H1 (cell line): ENCODE data around the gene BRPF3. TPM values are rescaled to one million over a fixed set of nuclear protein-coding genes. Genes with fewer than 3 reads are reported as not detected.

Experiments
- CTCF ChIA-PET: fragments of 300-600 bp; sonication (Branson Sonifier 250); formaldehyde crosslinking; loops from one replicate; lab custom pipeline; 2021; ENCODE audit not compliant: partially characterized antibody; lab: Charles Lee
- POLR2A ChIA-PET: fragments of 300-600 bp; sonication (Branson Sonifier 250); formaldehyde crosslinking; loops from one replicate; lab custom pipeline; 2021; ENCODE audit warnings: inconsistent platforms; ENCODE audit not compliant: partially characterized antibody; lab: Charles Lee
- DNase-seq, 2 experiments: peaks; one replicate each; pipeline versions ENCODE4 v3.0.0 to v3.0.0-alpha.2; 2010 to 2022; ENCODE audit warnings: low spot score in 2 of 2, low read depth in 1 of 2, mixed read lengths in 1 of 2
- FAIRE-seq: peaks from 2 replicates; lab custom pipeline; 2011; peaks lifted over from hg19 to GRCh38; lab: Jason Lieb, UNC
- H2AFZ ChIP-seq: 2 replicates; pipeline ENCODE4 v1.8.1; 2012; ENCODE audit warnings: low read length, inconsistent platforms
- H2AK5ac ChIP-seq: 2 replicates; pipeline ENCODE4 v1.6.1; 2013; ENCODE audit warnings: low read depth, low read length
- H2BK120ac ChIP-seq: replicated peaks from 2 replicates; pipeline ENCODE3; 2013; ENCODE audit warnings: low read depth, low read length, inconsistent platforms
- H2BK12ac ChIP-seq: 2 replicates; pipeline ENCODE4 v1.6.1; 2013; ENCODE audit warnings: low read depth, low read length
- H2BK15ac ChIP-seq: 2 replicates; pipeline ENCODE4 v1.6.1; 2013; ENCODE audit warnings: low read length
- H2BK20ac ChIP-seq: 2 replicates; pipeline ENCODE4 v1.6.1; 2013; ENCODE audit warnings: low read length
- H2BK5ac ChIP-seq: 2 replicates; pipeline ENCODE4 v1.6.1; 2013; ENCODE audit warnings: low read depth, low read length
- H3K14ac ChIP-seq: 2 replicates; pipeline ENCODE4 v1.6.1; 2013; ENCODE audit warnings: inconsistent platforms; ENCODE audit not compliant: insufficient read length
- H3K18ac ChIP-seq: 2 replicates; pipeline ENCODE4 v1.6.1; 2013; ENCODE audit warnings: low read length; ENCODE audit errors: extremely low read depth
- H3K23ac ChIP-seq: 2 replicates; pipeline ENCODE4 v1.6.1; 2013; ENCODE audit warnings: inconsistent platforms; ENCODE audit not compliant: insufficient read length
- H3K23me2 ChIP-seq: 2 replicates; pipeline ENCODE4 v1.6.1; 2013; ENCODE audit warnings: low read depth, low read length
- H3K27ac ChIP-seq: 2 replicates; pipeline ENCODE4 v1.6.1; 2011; ENCODE audit warnings: low read depth, low read length, inconsistent platforms
- H3K27me3 ChIP-seq, 4 experiments: replicated peaks in 1 of 4; 1 replicate in 1 of 4; 2 replicates in 3 of 4; pipeline versions ENCODE4 v1.6.1 to v1.8.1; 2011 to 2013; ENCODE audit warnings: low read length in 3 of 4, mild to moderate bottlenecking in 3 of 4, inconsistent platforms in 2 of 4, mixed read lengths in 2 of 4, moderate library complexity in 1 of 4; ENCODE audit not compliant: control insufficient read depth in 3 of 4, insufficient read depth in 3 of 4; ENCODE audit errors: extremely low read depth in 1 of 4
- H3K36me3 ChIP-seq, 4 experiments: 2 replicates each; pipeline versions ENCODE4 v1.6.1 to v1.8.1; 2011 to 2013; ENCODE audit warnings: mild to moderate bottlenecking in 4 of 4, low read length in 3 of 4, moderate library complexity in 2 of 4, control low read depth in 1 of 4, inconsistent platforms in 1 of 4; ENCODE audit not compliant: insufficient read depth in 4 of 4, control insufficient read depth in 2 of 4
- H3K4ac ChIP-seq: replicated peaks from 2 replicates; pipeline ENCODE3; 2013; ENCODE audit warnings: low read length, low read depth, mixed read lengths, inconsistent platforms; ENCODE audit not compliant: insufficient read length
- H3K4me1 ChIP-seq, 4 experiments: replicated peaks in 1 of 4; 1 replicate in 1 of 4; 2 replicates in 3 of 4; pipeline versions ENCODE4 v1.6.1 to v1.8.1; 2011 to 2013; ENCODE audit warnings: low read length in 3 of 4, inconsistent platforms in 2 of 4, mixed read lengths in 1 of 4; ENCODE audit not compliant: insufficient read depth in 4 of 4, control insufficient read depth in 3 of 4
- H3K4me2 ChIP-seq, 2 experiments: 2 replicates each; pipeline versions ENCODE4 v1.6.1 to v1.8.1; 2011 to 2013; ENCODE audit warnings: low read depth in 2 of 2, low read length in 2 of 2, control low read depth in 1 of 2, inconsistent platforms in 1 of 2, mild to moderate bottlenecking in 1 of 2; ENCODE audit not compliant: insufficient read depth in 1 of 2
- H3K4me3 ChIP-seq, 4 experiments: fragments of 200-600, 300-600 bp in 1 of 4; sonication (generic), shearing (Covaris generic), sonication (Bioruptor Twin) in 1 of 4; 2 replicates each; pipeline versions ENCODE4 v1.5.1 to v1.8.1; 2011 to 2016; ENCODE audit warnings: low read length in 4 of 4, low read depth in 3 of 4, control low read depth in 2 of 4, inconsistent platforms in 2 of 4, mild to moderate bottlenecking in 2 of 4, mixed read lengths in 1 of 4, moderate library complexity in 1 of 4; ENCODE audit not compliant: insufficient read depth in 2 of 4; ENCODE audit errors: extremely low read depth in 1 of 4
- H3K56ac ChIP-seq: replicated peaks from 2 replicates; pipeline ENCODE3; 2013; ENCODE audit warnings: low read depth, mild to moderate bottlenecking, mixed read lengths, low read length, inconsistent platforms; ENCODE audit not compliant: insufficient read length
- H3K79me1 ChIP-seq: 2 replicates; pipeline ENCODE4 v1.6.1; 2013; ENCODE audit warnings: low read depth, low read length, control low read depth
- H3K79me2 ChIP-seq, 2 experiments: 2 replicates each; pipeline versions ENCODE4 v1.6.1 to v1.8.1; 2012 to 2013; ENCODE audit warnings: low read length in 2 of 2, mild to moderate bottlenecking in 2 of 2, inconsistent platforms in 1 of 2; ENCODE audit not compliant: insufficient read depth in 2 of 2, control insufficient read depth in 1 of 2
- H3K9ac ChIP-seq, 4 experiments: replicated peaks in 1 of 4; 1 replicate in 1 of 4; 2 replicates in 3 of 4; pipeline versions ENCODE4 v1.6.1 to v1.8.1; 2011 to 2013; ENCODE audit warnings: low read depth in 3 of 4, low read length in 3 of 4, control low read depth in 2 of 4, mild to moderate bottlenecking in 2 of 4, moderate library complexity in 2 of 4, inconsistent platforms in 1 of 4; ENCODE audit errors: extremely low read depth in 1 of 4
- H3K9me3 ChIP-seq, 2 experiments: 2 replicates each; pipeline versions ENCODE4 v1.6.1 to v1.8.1; 2012 to 2013; ENCODE audit warnings: mild to moderate bottlenecking in 2 of 2, moderate library complexity in 2 of 2, control low read depth in 1 of 2, inconsistent platforms in 1 of 2, low read depth in 1 of 2, low read length in 1 of 2, mixed read lengths in 1 of 2; ENCODE audit not compliant: insufficient read depth in 2 of 2
- H4K20me1 ChIP-seq, 2 experiments: replicated peaks in 1 of 2; 2 replicates each; pipeline versions ENCODE3 to v1.8.1; 2011 to 2013; ENCODE audit warnings: inconsistent platforms in 2 of 2, low read length in 2 of 2, mild to moderate bottlenecking in 1 of 2; ENCODE audit not compliant: insufficient read depth in 2 of 2, control insufficient read depth in 1 of 2
- H4K5ac ChIP-seq: 2 replicates; pipeline ENCODE4 v1.6.1; 2013; ENCODE audit warnings: low read length, low read depth, mixed read lengths, inconsistent platforms; ENCODE audit not compliant: insufficient read length
- H4K8ac ChIP-seq: 2 replicates; pipeline ENCODE4 v1.8.0; 2013; ENCODE audit warnings: mild to moderate bottlenecking, moderate library complexity, low read length, inconsistent platforms; ENCODE audit not compliant: insufficient read depth; ENCODE audit errors: extremely low read depth
- H4K91ac ChIP-seq: replicated peaks from 2 replicates; pipeline ENCODE3; 2013; ENCODE audit warnings: low read length, mixed read lengths, inconsistent platforms; ENCODE audit not compliant: insufficient read length
- ATF2 ChIP-seq: IDR thresholded peaks from 2 replicates; pipeline ENCODE4 v1.6.1; 2012; ENCODE audit warnings: low read length, inconsistent platforms
- BCL11A ChIP-seq, 2 experiments: IDR thresholded peaks; one replicate each; pipeline ENCODE4 v1.6.1; 2011; ENCODE audit warnings: low read depth in 2 of 2, low read length in 2 of 2, mild to moderate bottlenecking in 2 of 2
- CBX8 ChIP-seq: fragments of 300-800, 300-1000 bp; sonication (generic); IDR thresholded peaks from 2 replicates; pipeline ENCODE4 v1.7.1; 2016; ENCODE audit warnings: low read depth, low read length, borderline replicate concordance
- CEBPB ChIP-seq: IDR thresholded peaks from 2 replicates; pipeline ENCODE4 v1.6.1; 2012; ENCODE audit warnings: low read depth, low read length
- CHD1 ChIP-seq: IDR thresholded peaks from 2 replicates; pipeline ENCODE4 v1.6.1; 2012; ENCODE audit warnings: low read depth, low read length, improper control_type of control experiment
- CHD2 ChIP-seq: IDR thresholded peaks from 2 replicates; pipeline ENCODE4 v1.6.1; 2012; ENCODE audit warnings: low read length, improper control_type of control experiment
- EGR1 ChIP-seq: IDR thresholded peaks from 2 replicates; pipeline ENCODE4 v1.6.1; 2011; ENCODE audit warnings: low read depth, low read length, borderline replicate concordance
- GABPA ChIP-seq: IDR thresholded peaks from 2 replicates; pipeline ENCODE4 v1.6.1; 2011; ENCODE audit warnings: mild to moderate bottlenecking, low read length, moderate library complexity, borderline replicate concordance; ENCODE audit not compliant: insufficient read depth
- GTF2F1 ChIP-seq: IDR thresholded peaks from 2 replicates; pipeline ENCODE4 v1.6.1; 2012; ENCODE audit warnings: low read depth, low read length, improper control_type of control experiment, borderline replicate concordance
- KDM4A ChIP-seq: IDR thresholded peaks from one replicate; pipeline ENCODE4 v1.7.1; 2012; ENCODE audit warnings: low read depth, mild to moderate bottlenecking, moderate library complexity, low read length, inconsistent platforms; ENCODE audit not compliant: severe bottlenecking
- POU5F1 ChIP-seq: IDR thresholded peaks from 2 replicates; pipeline ENCODE4 v1.6.1; 2011; ENCODE audit warnings: low read depth, mild to moderate bottlenecking, low read length, moderate library complexity
- RXRA ChIP-seq: IDR thresholded peaks from 2 replicates; pipeline ENCODE4 v1.6.1; 2011; ENCODE audit warnings: low read depth, mild to moderate bottlenecking, low read length, moderate library complexity; ENCODE audit not compliant: insufficient read depth
- SIX5 ChIP-seq: IDR thresholded peaks from 2 replicates; pipeline ENCODE4 v1.6.1; 2011; ENCODE audit warnings: mild to moderate bottlenecking, low read depth, low read length
- TBP ChIP-seq: IDR thresholded peaks from 2 replicates; pipeline ENCODE4 v1.6.1; 2011; ENCODE audit warnings: low read depth, low read length, improper control_type of control experiment
- WGBS, 2 experiments: shearing (Covaris generic) in 1 of 2; methylation state at CpG; one replicate each; pipeline versions ENCODE4 v1.1.6 to v1.1.7; 2013 to 2015; ENCODE audit warnings: low lambda C conversion rate in 2 of 2, mixed read lengths in 2 of 2, inconsistent platforms in 1 of 2, low coverage in 1 of 2, missing lambda C conversion rate in 1 of 2; ENCODE audit not compliant: insufficient replicate concordance in 2 of 2, insufficient coverage in 1 of 2, insufficient read length in 1 of 2; ENCODE audit errors: extremely low coverage in 1 of 2, missing lambda C conversion rate in 1 of 2; 5-methylcytosine and 5-hydroxymethylcytosine counted together
- polyA plus RNA-seq, 7 experiments: library from polyadenylated mRNA; depleted of rRNA in 3 of 7; stranded (reverse) in 5 of 7; unstranded in 2 of 7; fragments of >200 nt in 5 of 7; fragments of 200-250 nt in 2 of 7; gene quantifications; 1 replicate in 5 of 7; 2 replicates in 1 of 7; 4 replicates in 1 of 7; pipeline versions ENCODE4 v1.2.1 to v1.2.3, GENCODE V29; 2011 to 2013; ENCODE audit warnings: missing spikeins in 2 of 7, mixed read lengths in 2 of 7
- total RNA-seq: library from RNA; stranded (reverse); fragmentation: NEBNext Ultra II Directional; extraction: Animal tissue kit (Norgen Biotek cat#: 25700); gene quantifications from 2 replicates; pipeline ENCODE4 v1.2.1, GENCODE V29; 2021

BRPF3 gene
- total and polyA plus RNA-seq, 2 of the 8 experiments (the other 6 are each of a cell fraction or from before 2014, with no cell fraction given), result 26.0 to 37.5 TPM

GRCh38 chr6:36180126-36180525 lies 16.4 kb upstream of the BRPF3 start:
- no peak for FAIRE-seq
- H2BK15ac ChIP-seq, result no peak overlapping the region
- no peak overlapping the region for H3K9ac ChIP-seq
- no peak overlapping the region for H3K14ac ChIP-seq
- H3K4me2 ChIP-seq, result no peak overlapping the region
- H2BK20ac ChIP-seq, result no peak overlapping the region
- no peaks in the 10 kb centered on the region for H3K4me1 ChIP-seq
- H2BK12ac ChIP-seq, result no peak overlapping the region
- no peak overlapping the region for H4K91ac ChIP-seq
- ChIA-PET POLR2A (no interaction called here), CTCF (interaction anchor here (2.0 kb wide), 1 partner anchor 15 kb away, joined by 5 read pairs; no protein-coding TSS in a partner anchor)
- H3K4me3 ChIP-seq, result no peak overlapping the region
- H4K8ac ChIP-seq, result no peak overlapping the region
- 100% methylated on average over 1 of the region's 1 CpG; no CpG with 5 or more reads in 1 of the 2 experiments for WGBS, 2 experiments
- H3K23ac ChIP-seq, result no peak overlapping the region
- no peak overlapping the region for H3K56ac ChIP-seq
- no peaks in the 10 kb centered on the region for H3K79me1 ChIP-seq
- H3K36me3 ChIP-seq, result no peaks in the 10 kb centered on the region
- H2BK120ac ChIP-seq, result no peak overlapping the region
- peaks cover 0 to 1% of the 10 kb centered on the region in 2 experiments for H4K20me1 ChIP-seq
- H3K79me2 ChIP-seq, result no peaks in the 10 kb centered on the region
- H4K5ac ChIP-seq, result no peak overlapping the region
- H2BK5ac ChIP-seq, result no peak overlapping the region
- no peak for DNase-seq
- no peaks in the 10 kb centered on the region for H3K23me2 ChIP-seq
- peaks cover 3 to 7% of the 10 kb centered on the region in 2 experiments; a peak in 3 of 4 replicates for H3K9me3 ChIP-seq
- no peaks in the 10 kb centered on the region for H3K27me3 ChIP-seq
- H3K18ac ChIP-seq, result no peak overlapping the region
- H2AFZ ChIP-seq, result no peak overlapping the region
- no peak overlapping the region for H2AK5ac ChIP-seq
- no peak overlapping the region for H3K4ac ChIP-seq
- no peak overlapping the region for H3K27ac ChIP-seq
- TF ChIP-seq CHD1, result no peak
- no peak for TF ChIP-seq TBP
- no peak for TF ChIP-seq EGR1
- no peak for TF ChIP-seq ATF2
- TF ChIP-seq GTF2F1, result no peak
- no peak for TF ChIP-seq GABPA
- no peak for TF ChIP-seq CBX8
- no peak for TF ChIP-seq KDM4A
- TF ChIP-seq POU5F1, result no peak
- no peak for TF ChIP-seq CHD2
- no peak for TF ChIP-seq SIX5
- no peak for TF ChIP-seq CEBPB
- TF ChIP-seq RXRA, result no peak
- TF ChIP-seq BCL11A (IDR thresholded peaks at IDR 0.05; ENCODE audit: low read depth in 2 of 2, low read length in 2 of 2), result no peak
